NCI-H345 treated with DMSO at 0.1 percent for 48 hours (cell line): Measurements from ENCODE around the gene TMEM243.
A peak's percentile ranks its signal among the peaks of the same experiment; 100 is the strongest.
"Not testable (repeated sequence)": the region's sequence is repeated elsewhere in the genome, so short reads cannot be mapped to it uniquely, and the experiment has no call there.

Source experiments
- DNase-seq: peaks from one replicate; lab custom pipeline; 2025; ENCODE audit not compliant: unreplicated experiment; lab: John Stamatoyannopoulos, UW

The TMEM243 gene

GRCh38 chr7:87219545-87220025, at the start of gene TMEM243:
TMEM243 (minus strand) TSS chr7:87219732; CDS start chr7:87219503, 229 bp downstream.
- DNase-seq, result peak; percentile 14

- DNase-seq, result no peak
Observed at GRCh38 chr7:87267239-87267900, 47.8 kb upstream of the TMEM243 start.

GRCh38 chr7:87263537-87263936, 44.0 kb upstream of the TMEM243 start:
- DNase-seq, result no peak

- no peak for DNase-seq
Observed at GRCh38 chr7:87253589-87254087, 34.1 kb upstream of the TMEM243 start.

GRCh38 chr7:87245671-87246070, 26.1 kb upstream of the TMEM243 start:
- not testable (repeated sequence) for DNase-seq

GRCh38 chr7:87238464-87239051, 19.0 kb upstream of the TMEM243 start:
- not testable (repeated sequence) for DNase-seq

GRCh38 chr7:87234949-87235348, 15.4 kb upstream of the TMEM243 start:
- no peak for DNase-seq

- no peak for DNase-seq
Observed at GRCh38 chr7:87231711-87232110, 12.2 kb upstream of the TMEM243 start.

GRCh38 chr7:87231258-87231657, 11.7 kb upstream of the TMEM243 start:
- DNase-seq, result no peak

GRCh38 chr7:87226495-87226894, 7.0 kb upstream of the TMEM243 start:
- DNase-seq, result no peak

- no peak for DNase-seq
Observed at GRCh38 chr7:87225696-87226095, 6.2 kb upstream of the TMEM243 start.

- DNase-seq, result no peak
Observed at GRCh38 chr7:87223666-87224065, 4.1 kb upstream of the TMEM243 start.

- no peak for DNase-seq
Observed at GRCh38 chr7:87220734-87221215, 1.2 kb upstream of the TMEM243 start.

GRCh38 chr7:87220026-87220733, 648 bp upstream of the TMEM243 start:
- peak; percentile 40 for DNase-seq

GRCh38 chr7:87218796-87219544, 562 bp downstream of the TMEM243 start:
- no peak for DNase-seq

GRCh38 chr7:87217983-87218653, 1.4 kb downstream of the TMEM243 start:
- DNase-seq, result no peak

GRCh38 chr7:87216701-87217508, 2.6 kb downstream of the TMEM243 start:
- DNase-seq, result no peak

GRCh38 chr7:87215046-87215445, 4.5 kb downstream of the TMEM243 start:
- DNase-seq, result no peak

GRCh38 chr7:87213811-87214210, 5.7 kb downstream of the TMEM243 start:
- no peak for DNase-seq

- no peak for DNase-seq
Observed at GRCh38 chr7:87213252-87213651, 6.3 kb downstream of the TMEM243 start.
